VCaP (cell line): ENCODE data around the gene SYNDIG1.

Experiments
- H3K27ac ChIP-seq: fragments of 450-650 bp; 2 replicates; pipeline ENCODE4 v1.5.1; 2017
- TF ChIP-seq, protein P1 (sequence below): fragments of 450-650 bp; conservative IDR thresholded peaks from 2 replicates; pipeline ENCODE4 v1.5.1; 2017; ENCODE audit warnings: mild to moderate bottlenecking, moderate library complexity

The SYNDIG1 gene

DNA sequence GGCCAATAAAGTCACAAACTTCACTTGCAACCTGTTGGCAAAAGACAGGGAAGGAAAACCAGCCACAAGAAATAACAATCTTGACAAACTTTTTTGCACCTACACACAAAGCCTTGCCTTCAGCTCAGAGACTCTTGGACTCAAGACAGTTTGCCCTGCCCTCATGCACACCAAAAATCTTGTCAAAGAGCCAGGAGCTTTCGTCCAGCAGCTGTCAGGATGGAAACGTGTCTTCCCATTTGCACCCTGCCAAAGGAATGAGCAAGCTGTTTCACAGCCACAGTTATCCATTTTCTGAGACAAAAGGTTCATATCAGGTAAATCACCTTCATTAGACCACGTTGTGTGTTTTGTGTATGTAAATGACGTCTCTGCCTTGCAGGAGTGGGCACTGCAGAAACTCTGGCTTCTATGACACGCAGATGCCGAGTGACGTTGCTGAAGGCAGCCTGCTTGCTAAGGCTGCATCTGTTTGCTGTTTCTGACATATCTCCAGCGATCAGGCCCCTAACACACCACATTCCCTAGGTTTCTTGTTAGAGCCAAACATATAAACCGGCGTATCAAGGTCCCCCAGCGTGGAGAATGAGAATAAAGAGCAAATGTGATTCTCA lies 193.4 kb downstream of the SYNDIG1 start:
- TF ChIP-seq, protein P1, sequence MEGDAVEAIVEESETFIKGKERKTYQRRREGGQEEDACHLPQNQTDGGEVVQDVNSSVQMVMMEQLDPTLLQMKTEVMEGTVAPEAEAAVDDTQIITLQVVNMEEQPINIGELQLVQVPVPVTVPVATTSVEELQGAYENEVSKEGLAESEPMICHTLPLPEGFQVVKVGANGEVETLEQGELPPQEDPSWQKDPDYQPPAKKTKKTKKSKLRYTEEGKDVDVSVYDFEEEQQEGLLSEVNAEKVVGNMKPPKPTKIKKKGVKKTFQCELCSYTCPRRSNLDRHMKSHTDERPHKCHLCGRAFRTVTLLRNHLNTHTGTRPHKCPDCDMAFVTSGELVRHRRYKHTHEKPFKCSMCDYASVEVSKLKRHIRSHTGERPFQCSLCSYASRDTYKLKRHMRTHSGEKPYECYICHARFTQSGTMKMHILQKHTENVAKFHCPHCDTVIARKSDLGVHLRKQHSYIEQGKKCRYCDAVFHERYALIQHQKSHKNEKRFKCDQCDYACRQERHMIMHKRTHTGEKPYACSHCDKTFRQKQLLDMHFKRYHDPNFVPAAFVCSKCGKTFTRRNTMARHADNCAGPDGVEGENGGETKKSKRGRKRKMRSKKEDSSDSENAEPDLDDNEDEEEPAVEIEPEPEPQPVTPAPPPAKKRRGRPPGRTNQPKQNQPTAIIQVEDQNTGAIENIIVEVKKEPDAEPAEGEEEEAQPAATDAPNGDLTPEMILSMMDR = no peak
- no peak overlapping the region for H3K27ac ChIP-seq

DNA sequence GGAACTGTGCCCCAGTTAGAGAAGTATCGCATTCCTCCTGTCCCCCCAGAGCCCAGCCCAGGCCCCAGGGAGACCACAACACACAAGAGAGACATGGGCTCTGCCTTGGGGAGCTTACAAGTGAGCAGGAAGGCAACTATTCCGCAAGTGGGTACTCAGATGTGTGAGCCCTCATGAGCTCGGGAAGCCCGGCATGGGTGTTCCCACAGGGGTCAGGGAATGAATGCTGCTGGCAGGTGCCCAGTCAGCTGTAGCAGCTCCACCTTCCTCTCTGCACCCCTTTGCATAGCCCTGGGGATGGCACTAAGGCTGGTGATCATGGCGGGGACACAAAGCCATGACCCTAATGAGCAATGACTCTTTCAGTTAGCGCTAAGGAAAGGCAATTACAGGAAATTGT lies 194.1 kb downstream of the SYNDIG1 start:
- TF ChIP-seq, protein P1 = no peak
- H3K27ac ChIP-seq = no peak overlapping the region

DNA sequence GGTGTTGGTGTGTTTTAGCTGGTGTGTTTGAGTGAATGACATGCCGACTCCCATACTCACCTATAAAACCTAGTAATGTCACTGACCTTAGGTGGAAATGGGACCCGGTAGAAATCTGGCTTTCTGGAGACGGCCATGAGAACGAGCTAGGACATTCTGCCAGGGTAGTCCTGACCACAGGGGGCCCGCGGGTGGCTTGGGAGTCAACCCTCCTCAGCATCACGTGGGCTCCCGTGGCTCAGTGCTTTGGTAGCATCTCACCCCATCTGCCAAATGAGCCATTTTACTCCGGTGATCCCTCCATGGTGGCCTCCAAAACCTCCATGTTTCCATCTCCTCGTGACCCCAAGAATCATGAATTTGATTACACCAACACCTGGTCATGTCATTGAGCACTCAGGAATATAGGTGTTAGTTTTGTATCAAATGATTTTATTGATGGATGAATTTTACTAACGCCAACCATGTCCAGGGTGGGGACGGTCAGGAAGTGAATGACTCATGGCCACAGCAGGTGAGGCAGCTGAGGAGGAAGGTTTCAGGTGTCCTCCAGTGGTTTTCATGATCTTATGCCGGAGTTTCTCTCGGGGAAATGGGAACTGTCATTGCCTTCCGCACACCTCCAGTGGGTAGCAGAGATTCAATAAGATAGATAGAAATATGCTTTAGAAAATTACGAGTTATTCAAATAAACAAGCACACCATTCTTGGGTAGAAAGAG lies 195.0 kb downstream of the SYNDIG1 start:
- H3K27ac ChIP-seq = no peak overlapping the region
- TF ChIP-seq, protein P1 = no peak

DNA sequence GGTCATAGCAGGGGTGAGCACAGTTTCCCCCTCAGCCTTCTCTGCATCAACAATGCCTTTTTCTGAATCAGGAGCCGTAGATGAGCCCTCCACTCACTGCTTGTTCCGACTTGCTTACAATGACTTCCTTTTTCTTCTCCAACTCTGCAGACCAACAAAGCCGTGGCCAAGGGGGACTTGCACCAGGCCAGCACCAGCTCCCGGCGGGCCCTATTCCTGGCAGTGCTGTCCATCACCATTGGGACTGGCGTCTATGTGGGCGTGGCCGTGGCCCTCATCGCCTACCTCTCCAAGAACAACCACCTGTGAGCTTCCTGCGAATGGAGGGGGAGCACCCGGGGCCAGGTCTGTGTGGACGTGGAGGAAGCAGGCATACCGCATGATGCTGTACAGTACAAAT lies 195.8 kb downstream of the SYNDIG1 start:
- TF ChIP-seq, protein P1 = no peak
- no peak overlapping the region for H3K27ac ChIP-seq

DNA sequence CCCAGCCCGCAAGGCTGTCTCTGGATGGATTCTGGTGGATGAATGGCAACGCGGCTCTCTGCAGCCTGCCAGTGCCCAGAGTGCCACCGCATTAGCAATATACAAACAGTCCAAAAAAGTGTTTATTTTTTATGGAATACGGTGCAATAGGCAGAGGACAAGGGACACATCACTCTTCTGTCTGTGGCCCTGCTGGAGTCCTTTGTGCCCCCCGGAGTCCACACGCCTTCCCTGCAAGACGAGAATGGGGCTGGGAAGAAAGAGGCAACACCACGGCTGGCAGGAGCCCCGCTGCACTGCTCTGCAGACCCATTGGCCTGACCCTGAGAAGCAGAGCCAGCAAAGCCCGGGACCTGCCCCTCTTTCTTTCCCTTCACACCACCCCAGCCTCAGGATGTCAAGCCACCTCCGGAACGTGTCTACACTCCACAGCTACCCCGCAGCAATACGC lies 196.3 kb downstream of the SYNDIG1 start:
- H3K27ac ChIP-seq = no peak overlapping the region
- TF ChIP-seq, protein P1 = no peak

DNA sequence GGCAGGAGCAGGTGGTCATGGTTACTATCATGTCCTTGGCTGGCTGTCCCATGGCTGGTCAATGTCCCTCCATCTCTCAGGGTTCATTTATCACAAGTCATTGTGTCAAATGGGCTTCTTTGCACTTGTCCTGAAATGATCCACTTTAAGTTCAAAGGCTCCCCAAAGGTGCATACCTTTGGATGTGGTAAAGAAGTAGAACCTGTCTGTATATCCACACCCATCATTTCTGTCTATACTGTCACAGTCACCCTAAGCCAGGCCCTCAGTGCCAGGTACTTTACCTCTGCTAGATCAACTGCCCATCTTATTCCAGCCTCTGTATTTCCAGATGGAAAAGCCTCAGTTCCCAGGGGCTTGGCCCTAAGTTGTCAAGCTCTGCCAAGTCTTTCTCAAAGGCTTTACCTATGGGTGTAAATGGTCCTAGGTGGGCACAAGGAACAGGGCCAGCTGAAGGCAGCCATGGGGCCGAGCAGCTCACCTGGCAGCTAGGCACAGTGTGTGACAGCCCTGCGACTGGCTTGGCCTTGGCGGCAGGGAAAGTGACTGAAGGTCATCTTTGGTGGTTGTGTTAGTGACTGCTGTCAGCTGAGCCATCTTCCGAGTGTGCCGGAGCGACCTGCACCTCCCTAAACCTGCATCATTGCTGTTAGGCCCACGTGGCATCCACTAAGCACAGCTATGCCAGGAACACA lies 198.4 kb downstream of the SYNDIG1 start:
- H3K27ac ChIP-seq = no peak overlapping the region
- TF ChIP-seq, protein P1 = no peak

DNA sequence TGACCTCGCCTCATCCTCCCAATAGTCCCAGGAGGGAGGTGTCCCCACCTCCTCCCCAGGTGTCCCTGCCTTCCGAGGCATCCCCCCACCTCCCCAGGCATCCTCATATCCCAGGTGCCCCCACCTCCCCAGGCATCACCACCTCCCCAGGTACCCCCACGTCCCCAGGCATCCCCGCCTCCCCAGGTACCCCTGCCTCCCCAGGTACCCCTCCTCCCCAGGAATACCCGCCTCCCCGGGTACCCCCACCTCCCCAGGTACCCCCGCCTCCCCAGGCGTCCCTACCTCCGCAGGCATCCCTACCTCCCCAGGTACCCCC lies 198.9 kb downstream of the SYNDIG1 start:
- H3K27ac ChIP-seq = no peak overlapping the region
- TF ChIP-seq, protein P1 = no peak
